ENCODE data around the gene SAA1.

SAA1 gene

GRCh38 chr11:18312663-18313420, 46.8 kb downstream of the SAA1 start:
- no peak for DNase-seq

- no peak for DNase-seq
Measured at GRCh38 chr11:18313965-18314763, 48.1 kb downstream of the SAA1 start.

- no peak for DNase-seq
Measured at GRCh38 chr11:18314784-18315523, 48.9 kb downstream of the SAA1 start.

- no peak for DNase-seq
Measured at GRCh38 chr11:18315893-18316292, 49.8 kb downstream of the SAA1 start.

GRCh38 chr11:18317551-18317950, 51.5 kb downstream of the SAA1 start:
- DNase-seq = no peak

All from T-helper 2 cell (primary cell).